Lower lobe of right lung (tissue), 2 donors: ENCODE measurements around the gene TMEM132E. TPM values are rescaled to one million over a fixed set of nuclear protein-coding genes. Genes with fewer than 3 reads are reported as not detected.

Experiments
- ATAC-seq, 2 donors: fragments of 200-7000 bp; cut with Tn5 transposase; one replicate each; pipeline ENCODE4 v1.9.1; 2020 to 2022; ENCODE audit warnings: mild to moderate bottlenecking in 2 of 2, moderate library complexity in 2 of 2
- DNase-seq: peaks from one replicate; pipeline ENCODE4 v3.0.0-alpha.2; 2020
- H3K27ac ChIP-seq: fragments of 200-600 bp; one replicate; pipeline ENCODE4 v1.8.0; 2022
- H3K27me3 ChIP-seq: fragments of 200-600 bp; one replicate; pipeline ENCODE4 v1.8.0; 2022; ENCODE audit warnings: low read depth
- H3K36me3 ChIP-seq: fragments of 200-600 bp; one replicate; pipeline ENCODE4 v1.8.0; 2022; ENCODE audit warnings: mild to moderate bottlenecking
- H3K4me1 ChIP-seq: fragments of 200-600 bp; one replicate; pipeline ENCODE4 v1.8.0; 2022
- H3K4me3 ChIP-seq: fragments of 200-600 bp; one replicate; pipeline ENCODE4 v1.8.0; 2022; ENCODE audit warnings: mild to moderate bottlenecking
- H3K9me3 ChIP-seq: fragments of 200-600 bp; one replicate; pipeline ENCODE4 v1.8.0; 2022
- CTCF ChIP-seq: fragments of 200-600 bp; IDR thresholded peaks from one replicate; pipeline ENCODE4 v1.8.0; 2022; ENCODE audit warnings: antibody characterized with exemption, mild to moderate bottlenecking
- intact Hi-C: fragments of 100-400 bp; cut with DNase I; formaldehyde crosslinking; loops from one replicate; pipeline ENCODE4 v1.11.0; 2022
- total RNA-seq: library from RNA; stranded (reverse); fragmentation: NEBNext Ultra II Directional; extraction: Animal tissue kit (Norgen Biotek cat#: 25700); gene quantifications from one replicate; pipeline ENCODE4 v1.2.1, GENCODE V29; 2021
- donor health status: DM: no; HTN: yes; CAD: no; lungs with severe emphysema.

The TMEM132E gene
- total RNA-seq, 1 donor from 2014 or later = 0.53 TPM

- intact Hi-C loops = no loop called here
- DNase-seq (no peak), ATAC-seq (no peak)
- Histone ChIP-seq H3K9me3 (no peaks in the 10 kb centered on the region), H3K27me3 (peaks cover 80% of the 10 kb centered on the region), H3K36me3 (no peaks in the 10 kb centered on the region), H3K4me1 (peaks cover 19% of the 10 kb centered on the region), H3K27ac (no peak overlapping the region), H3K4me3 (no peak overlapping the region)
- TF ChIP-seq CTCF = no peak
These were observed 5.5 kb downstream of the TMEM132E start for GRCh38 chr17:34584805-34585416.

GRCh38 chr17:34586346-34586846 lies 7.0 kb downstream of the TMEM132E start:
- no peak for ATAC-seq
- Histone ChIP-seq H3K36me3 (no peaks in the 10 kb centered on the region), H3K4me3 (no peak overlapping the region), H3K4me1 (peaks cover 4% of the 10 kb centered on the region), H3K9me3 (no peaks in the 10 kb centered on the region), H3K27ac (no peak overlapping the region), H3K27me3 (peaks cover 70% of the 10 kb centered on the region)
- intact Hi-C loops = no loop called here
- TF ChIP-seq CTCF = no peak
- no peak for DNase-seq

GRCh38 chr17:34588266-34588665 lies 8.9 kb downstream of the TMEM132E start:
- Histone ChIP-seq H3K27ac (no peak overlapping the region), H3K36me3 (no peaks in the 10 kb centered on the region), H3K4me1 (no peaks in the 10 kb centered on the region), H3K9me3 (no peaks in the 10 kb centered on the region), H3K4me3 (no peak overlapping the region), H3K27me3 (peaks cover 51% of the 10 kb centered on the region)
- no peak for DNase-seq
- no peak for ATAC-seq
- intact Hi-C loops = no loop called here
- TF ChIP-seq CTCF = no peak

GRCh38 chr17:34589120-34589965 lies 10.0 kb downstream of the TMEM132E start:
- Histone ChIP-seq H3K9me3 (no peaks in the 10 kb centered on the region), H3K27me3 (peaks cover 41% of the 10 kb centered on the region), H3K4me1 (no peaks in the 10 kb centered on the region), H3K36me3 (no peaks in the 10 kb centered on the region), H3K4me3 (no peak overlapping the region), H3K27ac (no peak overlapping the region)
- ATAC-seq = no peak
- intact Hi-C loops = no loop called here
- no peak for DNase-seq
- TF ChIP-seq CTCF = no peak

GRCh38 chr17:34592002-34592401 lies 12.6 kb downstream of the TMEM132E start:
- ATAC-seq = no peak

More at GRCh38 chr17:34592002-34592401, 12.6 kb downstream of the TMEM132E start:
- H3K4me1 ChIP-seq = no peaks in the 10 kb centered on the region
- no peaks in the 10 kb centered on the region for H3K9me3 ChIP-seq
- H3K27me3 ChIP-seq = peaks cover 32% of the 10 kb centered on the region
- no peak for TF ChIP-seq CTCF
- no peak overlapping the region for H3K27ac ChIP-seq
- no peak overlapping the region for H3K4me3 ChIP-seq
- no peaks in the 10 kb centered on the region for H3K36me3 ChIP-seq
- no peak for DNase-seq
- intact Hi-C loops = no loop called here
